ENCODE measurements around the gene SPATS2L. TPM values are rescaled to one million over a fixed set of nuclear protein-coding genes. Genes with fewer than 3 reads are reported as not detected.

SPATS2L gene
- total and polyA plus RNA-seq, 2 of the 13 experiments (the other 11 are each of a cell fraction or from before 2014, with no cell fraction given): 154 to 212 TPM

- TF ChIP-seq, protein P1, sequence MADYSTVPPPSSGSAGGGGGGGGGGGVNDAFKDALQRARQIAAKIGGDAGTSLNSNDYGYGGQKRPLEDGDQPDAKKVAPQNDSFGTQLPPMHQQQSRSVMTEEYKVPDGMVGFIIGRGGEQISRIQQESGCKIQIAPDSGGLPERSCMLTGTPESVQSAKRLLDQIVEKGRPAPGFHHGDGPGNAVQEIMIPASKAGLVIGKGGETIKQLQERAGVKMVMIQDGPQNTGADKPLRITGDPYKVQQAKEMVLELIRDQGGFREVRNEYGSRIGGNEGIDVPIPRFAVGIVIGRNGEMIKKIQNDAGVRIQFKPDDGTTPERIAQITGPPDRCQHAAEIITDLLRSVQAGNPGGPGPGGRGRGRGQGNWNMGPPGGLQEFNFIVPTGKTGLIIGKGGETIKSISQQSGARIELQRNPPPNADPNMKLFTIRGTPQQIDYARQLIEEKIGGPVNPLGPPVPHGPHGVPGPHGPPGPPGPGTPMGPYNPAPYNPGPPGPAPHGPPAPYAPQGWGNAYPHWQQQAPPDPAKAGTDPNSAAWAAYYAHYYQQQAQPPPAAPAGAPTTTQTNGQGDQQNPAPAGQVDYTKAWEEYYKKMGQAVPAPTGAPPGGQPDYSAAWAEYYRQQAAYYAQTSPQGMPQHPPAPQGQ (CRISPR knock-in tag; IDR thresholded peaks at IDR 0.05; ENCODE audit: borderline replicate concordance): no peak
- TF ChIP-seq ZNF709 (CRISPR knock-in tag; IDR thresholded peaks at IDR 0.05) (no peak), TFAP4 (IDR thresholded peaks at IDR 0.05; ENCODE audit: borderline replicate concordance, low read depth) (0 out of 2 replicates have a peak, but pooled peaks have one; percentile 13), ZSCAN31 (CRISPR knock-in tag; IDR thresholded peaks at IDR 0.05; ENCODE audit: low read depth) (no peak), ZNF768 (CRISPR knock-in tag; IDR thresholded peaks at IDR 0.05) (no peak), ZNF12 (CRISPR knock-in tag; IDR thresholded peaks at IDR 0.05) (no peak), TOE1 (CRISPR knock-in tag; IDR thresholded peaks at IDR 0.05) (no peak), TOPORS (CRISPR knock-in tag; IDR thresholded peaks at IDR 0.05) (no peak), ZSCAN20 (CRISPR knock-in tag; IDR thresholded peaks at IDR 0.05; ENCODE audit: borderline replicate concordance) (peak; percentile 26; the same call in 1 of the 2 replicates), ZNF607 (CRISPR knock-in tag; IDR thresholded peaks at IDR 0.05; ENCODE audit: borderline replicate concordance) (no peak), RNF2 (conservative IDR thresholded peaks at IDR 0.05; ENCODE audit: low read depth) (no peak), FOXK2 (IDR thresholded peaks at IDR 0.05) (peak; percentile 76), ONECUT2 (CRISPR knock-in tag; IDR thresholded peaks at IDR 0.05) (no peak), ZNF263 (CRISPR knock-in tag; IDR thresholded peaks at IDR 0.05) (no peak), ZNF816 (CRISPR knock-in tag; IDR thresholded peaks at IDR 0.05; ENCODE audit: borderline replicate concordance) (no peak), FOXO1 (CRISPR knock-in tag; IDR thresholded peaks at IDR 0.05) (peak; percentile 37; the same call in 1 of the 2 replicates), HMGXB4 (CRISPR knock-in tag; IDR thresholded peaks at IDR 0.05; ENCODE audit: borderline replicate concordance in 1 of 2, low read depth in 1 of 2) (0 out of 4 replicates have a peak, but pooled peaks of 1 of the 2 experiments have one; percentile 13), RBM39 (IDR thresholded peaks at IDR 0.05; ENCODE audit: low read depth, low read length, poor library complexity, severe bottlenecking) (no peak), RARG (CRISPR knock-in tag; IDR thresholded peaks at IDR 0.05; ENCODE audit: low read depth) (no peak), PITX1 (CRISPR knock-in tag; IDR thresholded peaks at IDR 0.05) (no peak), SRSF9 (IDR thresholded peaks at IDR 0.05; ENCODE audit: borderline replicate concordance, insufficient read depth, low read depth, low read length, poor library complexity, severe bottlenecking) (no peak)
- TF ChIP-seq, protein P2, sequence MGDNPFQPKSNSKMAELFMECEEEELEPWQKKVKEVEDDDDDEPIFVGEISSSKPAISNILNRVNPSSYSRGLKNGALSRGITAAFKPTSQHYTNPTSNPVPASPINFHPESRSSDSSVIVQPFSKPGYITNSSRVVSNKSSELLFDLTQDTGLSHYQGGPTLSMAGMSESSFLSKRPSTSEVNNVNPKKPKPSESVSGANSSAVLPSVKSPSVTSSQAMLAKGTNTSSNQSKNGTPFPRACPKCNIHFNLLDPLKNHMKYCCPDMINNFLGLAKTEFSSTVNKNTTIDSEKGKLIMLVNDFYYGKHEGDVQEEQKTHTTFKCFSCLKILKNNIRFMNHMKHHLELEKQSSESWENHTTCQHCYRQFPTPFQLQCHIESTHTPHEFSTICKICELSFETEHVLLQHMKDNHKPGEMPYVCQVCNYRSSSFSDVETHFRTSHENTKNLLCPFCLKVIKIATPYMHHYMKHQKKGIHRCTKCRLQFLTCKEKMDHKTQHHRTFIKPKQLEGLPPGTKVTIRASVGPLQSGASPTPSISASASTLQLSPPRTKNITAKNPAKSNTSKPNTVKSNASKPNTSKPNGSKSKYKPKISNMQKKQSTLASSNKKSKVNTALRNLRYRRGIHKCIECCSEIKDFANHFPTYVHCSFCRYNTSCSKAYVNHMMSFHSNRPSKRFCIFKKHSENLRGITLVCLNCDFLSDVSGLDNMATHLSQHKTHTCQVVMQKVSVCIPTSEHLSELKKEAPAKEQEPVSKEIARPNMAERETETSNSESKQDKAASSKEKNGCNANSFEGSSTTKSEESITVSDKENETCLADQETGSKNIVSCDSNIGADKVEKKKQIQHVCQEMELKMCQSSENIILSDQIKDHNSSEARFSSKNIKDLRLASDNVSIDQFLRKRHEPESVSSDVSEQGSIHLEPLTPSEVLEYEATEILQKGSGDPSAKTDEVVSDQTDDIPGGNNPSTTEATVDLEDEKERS (CRISPR knock-in tag; IDR thresholded peaks at IDR 0.05): no peak
Measured at GRCh38 chr2:200319548-200320337, 13.2 kb downstream of the SPATS2L start (continued).
